ENCODE data around the gene PPP1R2C. TPM values are rescaled to one million over a fixed set of nuclear protein-coding genes. Genes with fewer than 3 reads are reported as not detected.

PPP1R2C gene
- total RNA-seq: not detected in 2 replicates

GRCh38 chrX:42778096-42778495 lies at the start of gene PPP1R2C:
Gene PPP1R2C (minus strand): TSS chrX:42778163. CDS start chrX:42778079, 84 bp downstream.

All from aortic smooth muscle cell (primary cell).